HL-60 (cell line): ENCODE data around the gene ZEB1.

Source experiments
- DNase-seq, 2 experiments: peaks; one replicate each; pipeline ENCODE4 v3.0.0-alpha.2; 2010 to 2020; ENCODE audit warnings: low read depth in 1 of 2, low spot score in 1 of 2
- H3K27ac ChIP-seq: fragments of 250-450 bp; sonication (Bioruptor Pico); replicated peaks from 2 replicates; pipeline ENCODE4 v1.5.1; 2020; ENCODE audit warnings: mild to moderate bottlenecking, moderate library complexity
- H3K27me3 ChIP-seq: fragments of 250-450 bp; sonication (Bioruptor Pico); 2 replicates; pipeline ENCODE4 v1.5.1; 2021; ENCODE audit warnings: mild to moderate bottlenecking, moderate library complexity; ENCODE audit not compliant: insufficient read depth, poor library complexity, severe bottlenecking
- H3K4me3 ChIP-seq: replicated peaks from 2 replicates; pipeline ENCODE4 v1.5.1; 2011; ENCODE audit warnings: mild to moderate bottlenecking, control low read depth, low read length; ENCODE audit not compliant: insufficient read depth
- CTCF ChIP-seq: IDR thresholded peaks from one replicate; pipeline ENCODE4 v1.5.1; 2011; ENCODE audit warnings: low read length, control low read depth, inconsistent platforms; ENCODE audit not compliant: insufficient read depth
- GABPA ChIP-seq: IDR thresholded peaks from 2 replicates; pipeline ENCODE4 v1.6.1; 2012; ENCODE audit warnings: low read depth
- POLR2AphosphoS5 ChIP-seq: IDR thresholded peaks from 2 replicates; pipeline ENCODE4 v1.6.1; 2012; ENCODE audit warnings: low read depth
- REST ChIP-seq: IDR thresholded peaks from 2 replicates; pipeline ENCODE4 v1.6.1; 2012; ENCODE audit warnings: low read depth; ENCODE audit not compliant: insufficient replicate concordance
- SPI1 ChIP-seq: IDR thresholded peaks from 2 replicates; pipeline ENCODE4 v1.6.1; 2012; ENCODE audit warnings: low read depth, mild to moderate bottlenecking, borderline replicate concordance

The ZEB1 gene

DNA sequence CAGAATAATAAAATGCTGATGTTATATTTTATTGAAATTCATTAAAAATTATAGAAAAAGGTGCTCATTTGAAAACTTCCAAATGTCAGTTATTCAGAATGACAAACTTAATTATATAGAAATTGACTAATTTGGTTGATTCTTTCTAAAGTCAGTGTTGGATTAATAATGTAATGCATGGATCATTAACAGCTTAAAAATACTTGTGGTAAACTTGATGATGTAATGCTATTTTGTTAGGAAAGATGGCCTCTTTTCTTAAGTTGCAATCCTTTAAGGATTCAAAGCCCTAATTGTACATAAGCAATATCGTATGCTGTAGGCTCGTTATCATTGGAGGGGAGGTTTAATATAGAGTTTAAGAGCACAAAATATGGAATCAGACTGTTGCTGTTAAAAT is 141.2 kb downstream of the ZEB1 start:
- no peak overlapping the region for H3K4me3 ChIP-seq
- no peaks in the 10 kb centered on the region for H3K27me3 ChIP-seq
- no peak overlapping the region for H3K27ac ChIP-seq
- DNase-seq: no peak
- TF ChIP-seq REST (no peak), SPI1 (no peak), GABPA (no peak), POLR2AphosphoS5 (no peak), CTCF (no peak)

DNA sequence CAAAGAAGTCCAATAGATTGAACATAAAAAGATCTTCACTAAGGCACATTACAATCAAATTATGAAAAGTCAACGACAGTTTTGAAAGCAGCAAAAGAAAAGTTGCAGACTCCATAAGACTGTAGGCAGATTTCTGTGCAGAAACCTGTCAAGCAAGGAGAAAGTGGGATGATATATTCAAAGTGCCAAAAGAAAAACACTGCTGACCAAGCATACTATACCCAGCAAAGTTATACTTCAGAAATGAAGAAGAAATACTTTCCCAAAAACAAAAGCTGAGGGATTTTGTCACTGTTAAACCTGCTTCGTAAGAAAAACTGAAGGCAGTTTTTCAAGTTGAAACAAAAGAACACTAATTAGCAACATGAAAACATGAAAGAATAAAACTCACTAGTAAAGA is 145.5 kb downstream of the ZEB1 start:
- no peaks in the 10 kb centered on the region for H3K27me3 ChIP-seq
- H3K27ac ChIP-seq: no peak overlapping the region
- DNase-seq: no peak
- TF ChIP-seq REST: no peak
- TF ChIP-seq SPI1: no peak
- TF ChIP-seq GABPA: no peak
- no peak for TF ChIP-seq CTCF
- TF ChIP-seq POLR2AphosphoS5: no peak
- H3K4me3 ChIP-seq: no peak overlapping the region

- H3K4me3 ChIP-seq: no peak overlapping the region
- no peak for DNase-seq
- H3K27ac ChIP-seq: no peak overlapping the region
- no peak for TF ChIP-seq GABPA
- no peak for TF ChIP-seq CTCF
- TF ChIP-seq POLR2AphosphoS5: no peak
- no peak for TF ChIP-seq REST
- no peak for TF ChIP-seq SPI1
- no peaks in the 10 kb centered on the region for H3K27me3 ChIP-seq
Measured at GRCh38 chr10:31466313-31466712, 147.3 kb downstream of the ZEB1 start.
